CD4-positive, alpha-beta memory T cell (primary cell): Measurements from ENCODE around the gene RBM25. TPM values are rescaled to one million over a fixed set of nuclear protein-coding genes. Genes with fewer than 3 reads are reported as not detected.

ENCODE experiments used
- CTCF ChIA-PET: fragments of 350-600 bp; sonication (Branson Sonifier 250); formaldehyde crosslinking; loops from one replicate; lab custom pipeline; 2021; ENCODE audit warnings: inconsistent platforms; ENCODE audit not compliant: partially characterized antibody; lab: Charles Lee
- POLR2A ChIA-PET: fragments of 350-600 bp; sonication (Branson Sonifier 250); formaldehyde crosslinking; loops from one replicate; lab custom pipeline; 2021; ENCODE audit not compliant: partially characterized antibody; lab: Charles Lee
- DNase-seq, 5 donors: peaks; one replicate each; pipeline versions ENCODE4 v3.0.0 to v3.0.0-alpha.2; 2020 to 2022; ENCODE audit warnings: mixed read lengths in 1 of 5
- H3K27ac ChIP-seq: one replicate; pipeline ENCODE4 v1.7.0; 2013; ENCODE audit warnings: low read depth, low read length
- H3K27me3 ChIP-seq: 2 replicates; pipeline ENCODE4 v1.7.0; 2013; ENCODE audit warnings: mild to moderate bottlenecking, low read length, moderate library complexity; ENCODE audit not compliant: insufficient read depth
- H3K36me3 ChIP-seq: 2 replicates; pipeline ENCODE4 v1.7.0; 2013; ENCODE audit warnings: mild to moderate bottlenecking, low read length, moderate library complexity; ENCODE audit not compliant: insufficient read depth
- H3K4me1 ChIP-seq: 2 replicates; pipeline ENCODE4 v1.7.0; 2013; ENCODE audit warnings: mild to moderate bottlenecking, low read length, moderate library complexity; ENCODE audit not compliant: insufficient read depth
- H3K4me3 ChIP-seq, 2 donors: one replicate each; pipeline ENCODE4 v1.7.0; 2013; ENCODE audit warnings: low read length in 2 of 2, mild to moderate bottlenecking in 1 of 2
- H3K9me3 ChIP-seq, 2 donors: one replicate each; pipeline ENCODE4 v1.7.0; 2013; ENCODE audit warnings: low read length in 2 of 2, control low read depth in 1 of 2; ENCODE audit not compliant: control insufficient read depth in 1 of 2
- H3K27ac Mint-ChIP-seq, 7 donors: one replicate each; pipeline ENCODE4 v1.8.0; 2020 to 2021; ENCODE audit warnings: mixed read lengths in 7 of 7, mild to moderate bottlenecking in 6 of 7, inconsistent platforms in 3 of 7, moderate library complexity in 3 of 7
- H3K27me3 Mint-ChIP-seq, 2 donors: one replicate each; pipeline ENCODE4 v1.8.0; 2020 to 2021; ENCODE audit warnings: mixed read lengths in 2 of 2
- H3K36me3 Mint-ChIP-seq, 2 donors: one replicate each; pipeline ENCODE4 v1.8.0; 2020 to 2021; ENCODE audit warnings: mixed read lengths in 2 of 2, inconsistent platforms in 1 of 2, mild to moderate bottlenecking in 1 of 2
- H3K4me1 Mint-ChIP-seq, 4 donors: one replicate each; pipeline ENCODE4 v1.8.0; 2020 to 2021; ENCODE audit warnings: mixed read lengths in 4 of 4, mild to moderate bottlenecking in 1 of 4
- H3K4me3 Mint-ChIP-seq, 8 donors: one replicate each; pipeline ENCODE4 v1.8.0; 2020 to 2021; ENCODE audit warnings: mixed read lengths in 8 of 8, mild to moderate bottlenecking in 7 of 8, moderate library complexity in 6 of 8, inconsistent platforms in 3 of 8
- H3K9me3 Mint-ChIP-seq, 8 donors: one replicate each; pipeline ENCODE4 v1.8.0; 2020 to 2021; ENCODE audit warnings: mixed read lengths in 8 of 8, mild to moderate bottlenecking in 5 of 8, inconsistent platforms in 3 of 8, moderate library complexity in 1 of 8
- intact Hi-C: fragments of 100-400 bp; cut with micrococcal nuclease; formaldehyde crosslinking; loops from one replicate; pipeline ENCODE4 v1.15.1; 2023
- polyA plus RNA-seq, 2 donors: library from polyadenylated mRNA; unstranded; fragments of 300-500 nt; fragmentation: Illumina TruSeq; gene quantifications; one replicate each; pipeline ENCODE4 v1.2.3, GENCODE V29; 2021
- total RNA-seq, 2 experiments: library from RNA; stranded (reverse); gene quantifications; one replicate each; pipeline ENCODE4 v1.2.3, GENCODE V29; 2021

Gene RBM25
- total and polyA plus RNA-seq, 4 experiments from 2014 or later, result 28.1 to 149 (median 103) TPM

GRCh38 chr14:73125169-73125588 lies 66.8 kb downstream of the RBM25 start:
- DNase-seq, result no peak
- Mint-ChIP-seq H3K27ac (peak overlapping the region in 3 of 7 donors; percentile 7 to 52 (median 49)), H3K9me3 (peaks cover 0 to 1% (median 0%) of the 10 kb centered on the region in 8 donors), H3K4me1 (no peaks in the 10 kb centered on the region), H3K4me3 (no peak overlapping the region), H3K36me3 (peaks cover 19 to 47% of the 10 kb centered on the region in 2 donors), H3K27me3 (no peaks in the 10 kb centered on the region)
- CTCF ChIA-PET, result interaction anchor here (1.1 to 1.4 kb wide), 2 partner anchors 11 to 12 kb away, joined by 4 read pairs; partner anchors contain the start of gene PSEN1
- Histone ChIP-seq H3K9me3 (no peaks in the 10 kb centered on the region), H3K4me1 (no peaks in the 10 kb centered on the region), H3K27ac (no peak overlapping the region), H3K27me3 (no peaks in the 10 kb centered on the region), H3K36me3 (peaks cover 22% of the 10 kb centered on the region), H3K4me3 (no peak overlapping the region)
- POLR2A ChIA-PET, result interaction anchor here (1.0 to 1.2 kb wide), 3 partner anchors 11 to 67 kb away, joined by 3 to 6 read pairs (median 3); partner anchors contain the start of genes PSEN1 and RBM25
- intact Hi-C loops, result no loop called here

GRCh38 chr14:73125746-73126145 lies 67.4 kb downstream of the RBM25 start:
- H3K4me1 ChIP-seq, result no peaks in the 10 kb centered on the region
- Mint-ChIP-seq H3K27me3 (no peaks in the 10 kb centered on the region), H3K9me3 (peaks cover 0 to 1% (median 0%) of the 10 kb centered on the region in 8 donors), H3K4me1 (no peaks in the 10 kb centered on the region), H3K36me3 (peaks cover 17 to 41% of the 10 kb centered on the region in 2 donors), H3K4me3 (no peak overlapping the region), H3K27ac (peak overlapping the region in 1 of 7 donors; percentile 7)
- intact Hi-C loops, result no loop called here
- peaks cover 21% of the 10 kb centered on the region for H3K36me3 ChIP-seq
- CTCF ChIA-PET, result interaction anchor here (1.1 to 1.4 kb wide), 2 partner anchors 10 to 12 kb away, joined by 4 read pairs; partner anchors contain the start of gene PSEN1
- POLR2A ChIA-PET, result interaction anchor here (1.0 to 1.2 kb wide), 4 partner anchors 10 to 67 kb away, joined by 3 to 6 read pairs (median 4); partner anchors contain the start of genes PSEN1 and RBM25
- no peak overlapping the region for H3K27ac ChIP-seq
- no peak overlapping the region for H3K4me3 ChIP-seq
- no peaks in the 10 kb centered on the region for H3K27me3 ChIP-seq
- DNase-seq, result no peak
- H3K9me3 ChIP-seq, result no peaks in the 10 kb centered on the region

GRCh38 chr14:73133795-73134194 lies 75.5 kb downstream of the RBM25 start:
- Mint-ChIP-seq H3K27ac (peak overlapping the region in 3 of 7 donors; percentile 26 to 68 (median 28)), H3K4me3 (no peak overlapping the region), H3K36me3 (peaks cover 9 to 11% of the 10 kb centered on the region in 2 donors), H3K9me3 (peaks cover 0 to 21% (median 13%) of the 10 kb centered on the region in 8 donors), H3K27me3 (no peaks in the 10 kb centered on the region), H3K4me1 (peaks cover 15 to 26% (median 20%) of the 10 kb centered on the region in 4 donors)
- Histone ChIP-seq H3K9me3 (no peaks in the 10 kb centered on the region), H3K27ac (no peak overlapping the region), H3K4me1 (peaks cover 15% of the 10 kb centered on the region), H3K36me3 (no peaks in the 10 kb centered on the region), H3K27me3 (no peaks in the 10 kb centered on the region), H3K4me3 (no peak overlapping the region)
- CTCF ChIA-PET, result no interaction called here
- POLR2A ChIA-PET, result no interaction called here
- intact Hi-C loops, result no loop called here
- no peak for DNase-seq

- intact Hi-C loops, result loop anchor here (1.0 kb wide), 2 partner anchors 78 to 109 kb away; partner anchors contain the start of genes RBM25 and ZFYVE1
- peak overlapping the region; percentile 93 to 100 (median 99) for H3K27ac Mint-ChIP-seq
- ChIA-PET POLR2A (interaction anchor here (0.6 to 3.6 kb wide), 17 partner anchors 8 to 948 kb away, joined by 3 to 46 read pairs (median 4); partner anchors contain the start of genes ALDH6A1, COQ6, DCAF4 and DNAL1), CTCF (interaction anchor here (0.8 to 1.7 kb wide), 6 partner anchors 10 to 109 kb away, joined by 3 to 5 read pairs (median 4); partner anchors contain the start of genes RBM25 and ZFYVE1)
- H3K4me3 Mint-ChIP-seq, result peak overlapping the region; percentile 89 to 98 (median 96)
- Histone ChIP-seq H3K27me3 (no peaks in the 10 kb centered on the region), H3K4me3 (peak overlapping the region in 1 of 2 donors; percentile 58), H3K9me3 (no peaks in the 10 kb centered on the region), H3K36me3 (no peaks in the 10 kb centered on the region), H3K4me1 (peaks cover 22% of the 10 kb centered on the region), H3K27ac (peak overlapping the region; percentile 90)
- peaks cover 13 to 14% of the 10 kb centered on the region in 2 donors for H3K36me3 Mint-ChIP-seq
- peaks cover 22 to 39% (median 26%) of the 10 kb centered on the region in 4 donors for H3K4me1 Mint-ChIP-seq
- H3K27me3 Mint-ChIP-seq, result no peaks in the 10 kb centered on the region
- DNase-seq, result no peak
- H3K9me3 Mint-ChIP-seq, result peaks cover 0 to 21% (median 13%) of the 10 kb centered on the region in 8 donors
Measured at GRCh38 chr14:73136085-73136386, 77.7 kb downstream of the RBM25 start.

GRCh38 chr14:73136387-73137225 lies 78.3 kb downstream of the RBM25 start, which contains the start of gene PSEN1:
Gene PSEN1 (plus strand): TSS chr14:73136507. CDS start chr14:73148020, 11,513 bp downstream.
- ChIA-PET CTCF (interaction anchor here (0.8 to 1.7 kb wide), 7 partner anchors 11 to 110 kb away, joined by 3 to 5 read pairs (median 4); partner anchors contain the start of genes RBM25 and ZFYVE1), POLR2A (interaction anchor here (0.6 to 3.6 kb wide), 17 partner anchors 9 to 947 kb away, joined by 3 to 46 read pairs (median 4); partner anchors contain the start of genes ALDH6A1, COQ6, DCAF4 and DNAL1)
- no peaks in the 10 kb centered on the region for H3K27me3 Mint-ChIP-seq
- Histone ChIP-seq H3K4me1 (peaks cover 24% of the 10 kb centered on the region), H3K36me3 (no peaks in the 10 kb centered on the region), H3K27me3 (no peaks in the 10 kb centered on the region), H3K4me3 (peak within 1 kb of the TSS; percentile 58 to 96), H3K9me3 (no peaks in the 10 kb centered on the region), H3K27ac (peak within 1 kb of the TSS; percentile 90)
- peaks cover 0 to 21% (median 13%) of the 10 kb centered on the region in 8 donors for H3K9me3 Mint-ChIP-seq
- H3K4me3 Mint-ChIP-seq, result peak within 1 kb of the TSS; percentile 89 to 98 (median 96)
- peak; percentile 97 to 100 (median 98) for DNase-seq
- intact Hi-C loops, result loop anchor here (1.0 kb wide), 2 partner anchors 78 to 109 kb away; partner anchors contain the start of genes RBM25 and ZFYVE1
- H3K27ac Mint-ChIP-seq, result peak within 1 kb of the TSS; percentile 93 to 100 (median 99)
- H3K36me3 Mint-ChIP-seq, result peaks cover 14 to 15% of the 10 kb centered on the region in 2 donors
- peaks cover 24 to 44% (median 28%) of the 10 kb centered on the region in 4 donors for H3K4me1 Mint-ChIP-seq

GRCh38 chr14:73140811-73141323 lies 82.5 kb downstream of the RBM25 start:
- H3K4me1 ChIP-seq, result peaks cover 28% of the 10 kb centered on the region
- no peak overlapping the region for H3K27ac ChIP-seq
- H3K9me3 ChIP-seq, result no peaks in the 10 kb centered on the region
- peak overlapping the region in 3 of 8 donors; percentile 21 to 54 (median 52) for H3K4me3 Mint-ChIP-seq
- H3K27me3 ChIP-seq, result no peaks in the 10 kb centered on the region
- H3K4me3 ChIP-seq, result no peak overlapping the region
- intact Hi-C loops, result no loop called here
- no peaks in the 10 kb centered on the region for H3K27me3 Mint-ChIP-seq
- CTCF ChIA-PET, result no interaction called here
- H3K36me3 Mint-ChIP-seq, result peaks cover 5 to 20% of the 10 kb centered on the region in 2 donors
- no peak for DNase-seq
- POLR2A ChIA-PET, result no interaction called here
- peak overlapping the region; percentile 13 to 75 (median 43) for H3K27ac Mint-ChIP-seq
- H3K36me3 ChIP-seq, result no peaks in the 10 kb centered on the region
- H3K4me1 Mint-ChIP-seq, result peaks cover 37 to 56% (median 43%) of the 10 kb centered on the region in 4 donors
- H3K9me3 Mint-ChIP-seq, result peaks cover 0 to 2% (median 0%) of the 10 kb centered on the region in 8 donors
